Measurements from ENCODE around the gene NAE1. TPM values are rescaled to one million over a fixed set of nuclear protein-coding genes. Genes with fewer than 3 reads are reported as not detected.
A peak's percentile ranks its signal among the peaks of the same experiment; 100 is the strongest.

Gene NAE1
- total RNA-seq, 2 experiments from 2014 or later, result 121 to 126 TPM

DNA sequence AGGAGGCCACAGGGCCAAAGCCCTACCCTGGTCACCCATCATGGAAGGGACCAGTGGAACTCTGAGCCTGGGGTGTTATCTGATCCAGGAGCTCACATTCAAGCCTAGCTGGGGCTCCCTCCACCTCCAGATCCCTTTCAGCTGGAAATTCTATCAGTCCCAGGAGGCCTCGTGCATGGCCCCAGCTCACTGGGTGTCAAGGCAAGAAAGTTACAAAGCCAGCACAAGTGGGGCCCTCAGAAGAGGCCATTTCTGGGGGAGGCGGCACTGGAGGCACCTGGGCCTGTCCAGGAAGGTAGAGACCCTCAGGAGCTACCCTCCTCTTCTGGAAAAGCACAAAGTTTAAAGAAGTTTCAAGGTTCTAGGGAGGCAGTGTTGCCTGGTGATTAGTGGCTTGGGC is 18.2 kb upstream of the NAE1 start:
- intact Hi-C loops (cut with micrococcal nuclease), result no loop called here
- no peak for DNase-seq
- POLR2A ChIA-PET, result no interaction called here
- Mint-ChIP-seq H3K4me3 (no peak overlapping the region), H3K27ac (no peak overlapping the region), H3K4me1 (ENCODE audit: low read depth) (peaks cover 10% of the 10 kb centered on the region), H3K9me3 (no peaks in the 10 kb centered on the region), H3K27me3 (peaks cover 18% of the 10 kb centered on the region), H3K36me3 (no peaks in the 10 kb centered on the region)
- CTCF ChIA-PET, result interaction anchor here (1.2 to 1.3 kb wide), 2 partner anchors 18 to 24 kb away, joined by 3 to 6 read pairs; partner anchors contain the start of gene NAE1

DNA sequence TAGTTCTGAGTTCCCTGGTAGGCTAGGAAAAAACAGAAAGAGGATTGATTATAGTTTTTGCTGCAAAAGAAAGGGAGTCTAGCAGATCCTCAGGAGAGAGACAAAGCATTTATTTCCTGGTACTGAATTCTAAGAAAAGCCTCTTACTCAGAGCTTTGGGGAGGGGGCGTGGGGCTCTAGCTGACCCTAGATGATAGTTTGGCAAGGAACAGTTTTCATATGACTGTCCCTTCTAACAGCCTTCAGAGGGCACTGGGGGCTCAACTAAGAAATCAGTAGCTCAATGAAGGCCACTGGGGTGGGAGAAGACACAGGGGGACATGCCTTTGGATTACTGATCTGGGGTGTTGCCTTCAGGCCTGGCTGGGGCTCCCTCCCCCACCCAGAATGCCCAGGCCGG is 17.4 kb upstream of the NAE1 start:
- intact Hi-C loops (cut with micrococcal nuclease), result no loop called here
- no peak overlapping the region for H3K27ac Mint-ChIP-seq
- POLR2A ChIA-PET, result no interaction called here
- DNase-seq, result peak; percentile 22
- no peak overlapping the region for H3K4me3 Mint-ChIP-seq
- peaks cover 27% of the 10 kb centered on the region for H3K27me3 Mint-ChIP-seq
- peaks cover 13% of the 10 kb centered on the region for H3K4me1 Mint-ChIP-seq (ENCODE audit: low read depth)
- CTCF ChIA-PET, result interaction anchor here (1.3 kb wide), 1 partner anchor 25 kb away, joined by 3 read pairs; no protein-coding TSS in a partner anchor
- H3K9me3 Mint-ChIP-seq, result no peaks in the 10 kb centered on the region
- no peaks in the 10 kb centered on the region for H3K36me3 Mint-ChIP-seq

DNA sequence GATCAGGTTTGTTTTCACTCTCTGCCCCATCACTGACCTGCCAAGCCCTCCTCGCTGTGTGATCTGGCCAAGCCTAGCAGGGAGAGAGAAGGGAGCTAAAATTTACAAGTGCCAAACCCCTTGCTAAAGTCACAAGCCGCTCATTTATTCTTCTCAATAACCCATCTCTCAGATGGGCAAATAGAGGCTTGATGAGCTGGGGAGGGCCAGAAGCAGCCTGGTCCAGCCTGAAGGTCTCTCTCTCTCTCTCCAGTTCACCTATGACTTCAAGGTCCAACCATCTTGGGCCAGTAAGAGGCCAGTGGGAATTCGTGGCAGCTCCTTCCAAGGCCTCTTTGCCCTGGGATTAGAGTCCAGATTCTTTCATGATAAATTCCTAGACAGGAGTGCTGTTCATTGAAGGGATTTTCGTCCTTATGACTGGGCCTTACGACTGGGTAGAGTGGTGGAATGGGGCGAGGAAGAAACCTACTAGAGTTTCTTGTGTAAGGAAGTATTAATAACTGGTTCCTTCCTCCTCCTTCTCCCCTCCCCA is 16.8 kb upstream of the NAE1 start:
- no peak overlapping the region for H3K27ac Mint-ChIP-seq
- ChIA-PET CTCF (interaction anchor here (1.1 kb wide), 1 partner anchor 25 kb away, joined by 4 read pairs; no protein-coding TSS in a partner anchor), POLR2A (interaction anchor here (1.3 kb wide), 1 partner anchor 17 kb away, joined by 3 read pairs; the partner anchor contains the start of gene NAE1)
- no peaks in the 10 kb centered on the region for H3K36me3 Mint-ChIP-seq
- no peak overlapping the region for H3K4me3 Mint-ChIP-seq
- DNase-seq, result no peak
- no peaks in the 10 kb centered on the region for H3K9me3 Mint-ChIP-seq
- H3K4me1 Mint-ChIP-seq (ENCODE audit: low read depth), result peaks cover 13% of the 10 kb centered on the region
- intact Hi-C loops (cut with micrococcal nuclease), result no loop called here
- peaks cover 32% of the 10 kb centered on the region for H3K27me3 Mint-ChIP-seq

DNA sequence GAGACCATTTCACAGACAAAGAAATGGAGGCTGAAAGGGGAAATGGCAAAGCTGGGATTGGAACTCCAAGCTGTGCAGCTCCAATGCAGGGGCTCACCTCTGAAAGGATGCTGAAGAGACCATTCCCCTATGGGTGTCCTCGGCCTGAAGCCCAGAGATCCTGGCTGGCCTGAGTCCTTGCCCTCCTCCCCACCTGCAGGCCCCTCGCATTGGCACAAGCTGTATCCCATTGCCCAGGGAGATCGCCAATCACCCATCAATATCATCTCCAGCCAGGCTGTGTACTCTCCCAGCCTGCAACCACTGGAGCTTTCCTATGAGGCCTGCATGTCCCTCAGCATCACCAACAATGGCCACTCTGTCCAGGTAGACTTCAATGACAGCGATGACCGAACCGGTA is 16.1 kb upstream of the NAE1 start:
- no peak overlapping the region for H3K4me3 Mint-ChIP-seq
- peaks cover 13% of the 10 kb centered on the region for H3K4me1 Mint-ChIP-seq (ENCODE audit: low read depth)
- no peak for DNase-seq
- intact Hi-C loops (cut with micrococcal nuclease), result no loop called here
- ChIA-PET CTCF (interaction anchor here (0.6 to 1.9 kb wide), 3 partner anchors 21 to 173 kb away, joined by 4 to 12 read pairs (median 4); no protein-coding TSS in a partner anchor), POLR2A (interaction anchor here (1.1 to 1.3 kb wide), 2 partner anchors 16 to 21 kb away, joined by 3 read pairs; partner anchors contain the start of gene NAE1)
- no peaks in the 10 kb centered on the region for H3K9me3 Mint-ChIP-seq
- H3K27me3 Mint-ChIP-seq, result peaks cover 32% of the 10 kb centered on the region
- H3K27ac Mint-ChIP-seq, result no peak overlapping the region
- no peaks in the 10 kb centered on the region for H3K36me3 Mint-ChIP-seq

- Mint-ChIP-seq H3K4me1 (ENCODE audit: low read depth) (peaks cover 13% of the 10 kb centered on the region), H3K27ac (no peak overlapping the region), H3K9me3 (no peaks in the 10 kb centered on the region), H3K36me3 (no peaks in the 10 kb centered on the region), H3K27me3 (peaks cover 32% of the 10 kb centered on the region), H3K4me3 (no peak overlapping the region)
- no peak for DNase-seq
- intact Hi-C loops (cut with micrococcal nuclease), result no loop called here
- POLR2A ChIA-PET, result interaction anchor here (1.1 to 1.3 kb wide), 2 partner anchors 15 to 21 kb away, joined by 3 read pairs; partner anchors contain the start of gene NAE1
- CTCF ChIA-PET, result interaction anchor here (1.1 to 1.9 kb wide), 2 partner anchors 22 to 26 kb away, joined by 4 to 12 read pairs; no protein-coding TSS in a partner anchor
Measured at GRCh38 chr16:66846266-66846665, 15.5 kb upstream of the NAE1 start.

DNA sequence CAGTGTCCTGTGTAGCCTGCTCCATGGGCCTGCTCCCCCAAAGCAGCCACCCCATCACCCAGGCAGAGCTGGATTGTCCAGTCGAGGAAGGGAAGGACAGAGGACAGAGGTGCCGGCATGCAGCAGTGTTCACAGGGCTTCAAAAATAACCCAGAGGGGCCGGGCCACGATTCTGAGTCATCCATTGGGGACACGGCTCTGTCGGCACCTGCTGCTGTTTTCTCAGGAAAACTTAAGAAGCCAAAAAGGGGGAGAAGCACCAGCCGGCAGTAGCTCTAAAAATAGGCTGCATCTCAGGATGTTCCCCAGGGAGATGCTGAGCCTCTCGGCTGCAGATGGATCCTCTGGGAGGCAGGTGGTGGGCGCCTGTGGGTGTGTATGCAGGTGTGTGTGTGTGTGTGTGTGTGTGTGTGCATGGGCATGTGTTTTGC is 15.0 kb upstream of the NAE1 start:
- no peaks in the 10 kb centered on the region for H3K9me3 Mint-ChIP-seq
- H3K4me3 Mint-ChIP-seq, result no peak overlapping the region
- peaks cover 13% of the 10 kb centered on the region for H3K4me1 Mint-ChIP-seq (ENCODE audit: low read depth)
- DNase-seq, result no peak
- no peak overlapping the region for H3K27ac Mint-ChIP-seq
- ChIA-PET POLR2A (interaction anchor here (1.1 kb wide), 1 partner anchor 22 kb away, joined by 3 read pairs; no protein-coding TSS in a partner anchor), CTCF (interaction anchor here (1.2 to 1.9 kb wide), 2 partner anchors 15 to 22 kb away, joined by 5 to 12 read pairs; partner anchors contain the start of gene NAE1)
- intact Hi-C loops (cut with micrococcal nuclease), result no loop called here
- H3K36me3 Mint-ChIP-seq, result no peaks in the 10 kb centered on the region
- peaks cover 32% of the 10 kb centered on the region for H3K27me3 Mint-ChIP-seq

GRCh38 chr16:66845080-66845410 is 14.3 kb upstream of the NAE1 start:
- Mint-ChIP-seq H3K36me3 (no peaks in the 10 kb centered on the region), H3K4me1 (ENCODE audit: low read depth) (peaks cover 13% of the 10 kb centered on the region), H3K27me3 (peaks cover 32% of the 10 kb centered on the region), H3K9me3 (no peaks in the 10 kb centered on the region), H3K4me3 (no peak overlapping the region), H3K27ac (no peak overlapping the region)
- POLR2A ChIA-PET, result no interaction called here
- CTCF ChIA-PET, result interaction anchor here (1.2 kb wide), 1 partner anchor 15 kb away, joined by 5 read pairs; the partner anchor contains the start of gene NAE1
- no peak for DNase-seq
- intact Hi-C loops (cut with micrococcal nuclease), result no loop called here

GRCh38 chr16:66844342-66845079 is 13.7 kb upstream of the NAE1 start, which contains the start of gene CA7:
Gene CA7, plus strand, starts transcription at chr16:66844414. Its CDS starts 74 bp downstream, at chr16:66844488.
- Mint-ChIP-seq H3K4me1 (ENCODE audit: low read depth) (peaks cover 13% of the 10 kb centered on the region), H3K4me3 (peak within 1 kb of the TSS; percentile 41), H3K36me3 (no peaks in the 10 kb centered on the region), H3K9me3 (no peaks in the 10 kb centered on the region), H3K27ac (no peak within 1 kb of the TSS), H3K27me3 (peaks cover 32% of the 10 kb centered on the region)
- ChIA-PET CTCF (interaction anchor here (1.2 kb wide), 2 partner anchors 14 to 193 kb away, joined by 3 to 5 read pairs; partner anchors contain the start of gene NAE1), POLR2A (no interaction called here)
- intact Hi-C loops (cut with micrococcal nuclease), result no loop called here
- DNase-seq, result no peak

DNA sequence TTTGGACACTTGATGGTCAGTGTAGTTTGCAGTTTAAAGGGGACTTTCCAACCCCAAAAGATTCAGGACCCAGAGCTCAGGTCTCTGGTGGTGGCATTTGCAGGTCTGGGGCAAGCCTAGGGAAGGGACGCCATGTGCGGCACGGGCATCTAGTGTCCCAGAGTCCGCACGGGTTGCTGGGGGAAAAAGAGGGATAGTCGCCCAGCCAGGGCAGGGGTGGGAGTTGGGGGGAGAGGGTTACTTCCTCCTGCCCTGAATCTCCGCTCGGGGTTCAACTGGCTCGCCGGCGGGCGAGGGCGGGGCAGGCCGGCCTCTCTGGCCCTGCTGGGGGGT is 13.2 kb upstream of the NAE1 start:
- CTCF ChIA-PET, result interaction anchor here (1.2 to 2.6 kb wide), 3 partner anchors 14 to 193 kb away, joined by 3 to 19 read pairs (median 4); partner anchors contain the start of gene NAE1

GRCh38 chr16:66843191-66843590 is 12.4 kb upstream of the NAE1 start:
- Mint-ChIP-seq H3K27ac (no peak overlapping the region), H3K9me3 (no peaks in the 10 kb centered on the region), H3K4me3 (no peak overlapping the region), H3K4me1 (ENCODE audit: low read depth) (peaks cover 10% of the 10 kb centered on the region), H3K36me3 (no peaks in the 10 kb centered on the region), H3K27me3 (peaks cover 33% of the 10 kb centered on the region)
- intact Hi-C loops (cut with micrococcal nuclease), result no loop called here
- DNase-seq, result no peak
- CTCF ChIA-PET, result interaction anchor here (1.2 to 2.6 kb wide), 3 partner anchors 13 to 192 kb away, joined by 3 to 19 read pairs (median 4); partner anchors contain the start of gene NAE1
- POLR2A ChIA-PET, result no interaction called here

More for the DNA sequence above, 13.2 kb upstream of the NAE1 start:
- intact Hi-C loops (cut with micrococcal nuclease), result no loop called here
- no peaks in the 10 kb centered on the region for H3K36me3 Mint-ChIP-seq
- peaks cover 32% of the 10 kb centered on the region for H3K27me3 Mint-ChIP-seq
- no peak overlapping the region for H3K27ac Mint-ChIP-seq
- POLR2A ChIA-PET, result no interaction called here
- H3K9me3 Mint-ChIP-seq, result no peaks in the 10 kb centered on the region
- peaks cover 13% of the 10 kb centered on the region for H3K4me1 Mint-ChIP-seq (ENCODE audit: low read depth)
- peak overlapping the region; percentile 41 for H3K4me3 Mint-ChIP-seq
- no peak for DNase-seq

GRCh38 chr16:66842765-66843164 is 12.0 kb upstream of the NAE1 start:
- DNase-seq, result no peak
- Mint-ChIP-seq H3K9me3 (no peaks in the 10 kb centered on the region), H3K4me1 (ENCODE audit: low read depth) (peaks cover 6% of the 10 kb centered on the region), H3K36me3 (no peaks in the 10 kb centered on the region), H3K27ac (no peak overlapping the region), H3K4me3 (no peak overlapping the region), H3K27me3 (peaks cover 33% of the 10 kb centered on the region)
- intact Hi-C loops (cut with micrococcal nuclease), result no loop called here
- ChIA-PET CTCF (interaction anchor here (1.4 to 2.6 kb wide), 2 partner anchors 13 to 25 kb away, joined by 4 to 19 read pairs; partner anchors contain the start of gene NAE1), POLR2A (no interaction called here)

GRCh38 chr16:66841366-66841765 is 10.6 kb upstream of the NAE1 start:
- POLR2A ChIA-PET, result no interaction called here
- Mint-ChIP-seq H3K4me1 (ENCODE audit: low read depth) (peaks cover 6% of the 10 kb centered on the region), H3K9me3 (no peaks in the 10 kb centered on the region), H3K27ac (no peak overlapping the region), H3K4me3 (no peak overlapping the region), H3K27me3 (peaks cover 32% of the 10 kb centered on the region), H3K36me3 (no peaks in the 10 kb centered on the region)
- intact Hi-C loops (cut with micrococcal nuclease), result no loop called here
- no peak for DNase-seq
- CTCF ChIA-PET, result interaction anchor here (0.6 to 2.6 kb wide), 3 partner anchors 11 to 15 kb away, joined by 4 to 19 read pairs (median 5); partner anchors contain the start of gene NAE1
